GM19452 (cell line): ENCODE measurements around the gene SLAMF9.

Source experiments
- ATAC-seq: cut with Tn5 transposase; IDR thresholded peaks from one replicate; pipeline ENCODE4 v1.9.1; 2021; ENCODE audit not compliant: unreplicated experiment

SLAMF9 gene

DNA sequence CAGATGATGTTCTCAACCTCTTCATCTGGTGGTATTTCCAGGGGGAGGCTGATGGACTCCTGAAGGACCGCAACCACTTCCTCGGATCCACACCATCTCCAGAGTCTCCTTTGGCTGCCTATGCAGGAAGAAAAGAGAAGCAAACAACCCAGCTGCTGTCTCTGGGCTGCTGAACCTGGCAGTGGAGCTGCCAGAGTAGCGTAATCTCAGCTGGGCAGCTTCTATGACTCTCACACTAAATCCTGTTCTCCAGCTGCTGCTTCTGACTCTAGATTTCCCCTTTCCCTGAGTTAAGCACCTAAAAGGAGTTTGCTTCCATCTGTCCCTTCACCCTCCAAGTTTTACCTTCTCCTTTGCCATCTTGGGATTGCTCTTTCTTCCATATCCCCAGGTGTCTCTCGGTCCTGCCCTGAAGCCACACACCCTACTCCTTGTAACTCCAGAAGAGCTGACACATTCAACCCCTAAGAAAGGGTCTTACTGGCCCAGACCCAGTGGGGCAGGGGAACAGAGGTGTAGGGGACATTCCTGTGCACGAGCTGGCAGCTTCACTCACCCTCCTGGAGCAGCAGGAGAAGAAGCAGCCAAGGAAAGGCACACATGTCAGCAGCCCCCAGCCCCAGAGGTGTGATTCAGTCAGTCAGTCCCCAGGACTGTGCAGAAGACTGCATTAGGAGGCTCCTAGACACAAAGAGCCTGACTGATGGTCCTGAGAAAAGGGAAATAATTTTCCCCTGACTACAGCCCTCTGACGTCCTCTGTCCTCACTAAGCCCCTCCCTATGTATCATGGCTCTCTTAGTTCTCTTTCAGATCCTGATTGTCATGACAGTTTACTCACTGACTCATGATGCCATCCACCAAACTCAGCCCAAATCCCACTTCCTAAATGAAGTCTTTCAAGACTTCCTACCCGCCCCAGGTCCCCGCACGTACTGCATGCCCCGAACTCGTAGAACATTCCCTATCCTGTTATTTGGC, at the start of gene SLAMF9:
TSS of gene SLAMF9 (minus strand) at position 702 of the 980 bp plus-strand sequence. CDS start at position 602, 100 bp downstream.
- no peak for ATAC-seq

DNA sequence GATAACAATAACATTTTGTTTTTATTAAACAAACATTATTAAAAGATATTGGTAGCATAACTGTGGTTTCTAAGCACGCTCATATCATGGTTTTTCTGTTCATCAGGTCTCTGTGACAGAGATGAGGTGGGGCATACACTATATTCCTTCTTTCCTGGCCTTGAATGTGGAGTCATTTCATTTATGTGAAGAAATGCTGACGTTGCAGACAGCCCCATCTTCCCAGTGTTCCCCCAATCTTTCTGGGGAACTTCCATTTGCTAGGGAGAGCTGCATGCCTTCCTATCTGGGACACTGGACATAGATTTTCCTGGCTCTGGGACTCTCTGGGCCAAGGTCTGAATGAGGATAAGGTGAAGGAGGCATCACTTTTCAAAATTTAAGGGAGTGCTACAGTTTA, 47.4 kb upstream of the SLAMF9 start:
- ATAC-seq = no peak

GRCh38 chr1:159999204-159999603, 45.2 kb upstream of the SLAMF9 start:
- ATAC-seq = no peak

DNA sequence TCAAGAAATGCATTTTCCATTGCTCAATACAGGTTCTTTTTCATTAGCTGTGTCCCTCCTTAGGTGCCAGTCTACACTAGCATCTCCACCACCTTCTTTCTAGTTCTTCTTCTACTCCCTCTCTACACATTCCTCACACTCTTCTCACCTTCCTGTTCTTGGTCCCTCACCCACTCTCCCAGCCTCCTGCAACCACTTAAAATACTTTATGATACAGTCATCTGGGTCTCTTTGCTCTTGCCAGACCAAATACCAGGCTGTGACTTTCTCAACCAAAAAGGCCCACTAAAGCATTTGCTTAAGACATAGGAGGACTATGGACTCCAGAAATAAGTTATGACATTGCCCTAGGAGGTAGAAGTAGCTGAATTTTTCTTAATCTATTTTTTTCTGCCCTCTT, 42.6 kb upstream of the SLAMF9 start:
- no peak for ATAC-seq

GRCh38 chr1:159994896-159995295, 40.9 kb upstream of the SLAMF9 start:
- no peak for ATAC-seq

DNA sequence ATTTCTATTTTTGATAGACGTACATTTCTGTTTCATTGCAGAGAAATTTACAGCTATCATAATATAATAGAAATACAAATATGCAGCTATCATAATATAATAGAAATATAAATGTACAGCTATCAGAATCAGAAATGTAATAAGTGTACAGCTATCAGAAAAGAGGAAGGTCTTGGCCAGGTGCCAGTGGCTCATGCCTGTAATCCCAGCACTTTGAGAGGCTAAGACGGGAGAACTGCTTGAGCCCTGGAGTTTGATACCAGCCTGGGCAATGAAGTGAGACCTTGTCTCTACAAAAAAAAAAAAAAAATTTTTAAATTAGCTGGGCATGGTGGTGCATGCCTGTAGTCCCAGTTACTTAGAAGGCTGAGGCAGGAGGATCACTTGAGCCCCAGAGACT, 39.9 kb upstream of the SLAMF9 start:
- no peak for ATAC-seq

DNA sequence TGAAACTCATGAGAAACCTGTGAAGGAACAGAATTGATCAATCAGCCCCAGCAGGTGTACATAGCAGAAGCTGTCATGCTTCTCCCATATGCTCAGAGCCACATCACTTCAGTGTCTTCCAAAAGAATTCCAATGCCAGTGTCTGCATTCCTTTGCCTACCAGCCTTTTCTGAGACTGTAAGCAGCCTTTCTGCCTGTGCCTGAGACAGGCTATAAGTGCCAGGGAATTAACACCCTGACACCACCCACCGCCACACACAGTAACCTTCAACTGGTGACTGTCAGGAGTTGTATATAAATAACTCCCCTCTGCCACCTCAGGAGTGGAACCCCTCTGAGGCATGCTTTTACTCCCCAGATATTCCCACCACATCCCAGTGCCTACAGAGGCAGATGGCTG, 38.1 kb upstream of the SLAMF9 start:
- no peak for ATAC-seq

DNA sequence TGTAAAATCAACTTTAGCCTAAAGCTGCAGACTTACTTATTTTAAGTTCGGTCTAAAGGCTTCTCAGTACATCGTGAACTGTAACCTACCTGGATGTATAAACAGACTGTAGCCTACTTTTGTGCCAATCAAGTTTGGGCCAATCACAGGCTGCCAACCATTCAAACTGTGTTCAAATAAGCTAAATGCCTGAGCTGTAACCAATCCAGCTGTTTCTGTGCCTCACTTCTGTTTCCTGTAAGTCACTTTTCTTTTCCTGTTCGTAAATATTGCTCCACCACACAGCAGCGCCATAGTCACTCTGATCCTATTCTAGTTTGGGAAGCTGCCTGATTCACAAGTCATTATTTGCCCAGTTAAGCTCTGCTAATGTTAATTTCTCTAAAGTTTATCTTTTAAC, 37.5 kb upstream of the SLAMF9 start:
- no peak for ATAC-seq

GRCh38 chr1:159990005-159990404, 36.0 kb upstream of the SLAMF9 start:
- no peak for ATAC-seq

DNA sequence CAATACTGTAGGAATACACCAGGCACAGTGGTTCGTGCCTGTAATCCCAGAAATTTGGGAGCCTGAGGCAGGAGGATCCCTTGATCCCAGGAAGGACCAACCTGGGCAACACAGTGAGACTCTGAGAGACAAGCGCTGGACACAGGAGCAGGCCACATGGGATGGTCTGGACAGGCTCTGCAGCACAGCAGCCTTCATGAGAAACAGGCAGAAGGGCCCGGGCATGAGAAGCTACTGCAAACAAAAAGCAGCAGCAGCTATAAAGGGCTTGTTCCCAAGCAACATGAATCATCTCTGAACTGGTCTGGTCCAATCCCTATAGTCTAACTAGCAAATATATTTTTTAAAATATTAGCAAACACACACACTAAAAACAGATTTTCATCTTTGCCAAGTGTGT, 35.5 kb upstream of the SLAMF9 start:
- ATAC-seq = no peak

DNA sequence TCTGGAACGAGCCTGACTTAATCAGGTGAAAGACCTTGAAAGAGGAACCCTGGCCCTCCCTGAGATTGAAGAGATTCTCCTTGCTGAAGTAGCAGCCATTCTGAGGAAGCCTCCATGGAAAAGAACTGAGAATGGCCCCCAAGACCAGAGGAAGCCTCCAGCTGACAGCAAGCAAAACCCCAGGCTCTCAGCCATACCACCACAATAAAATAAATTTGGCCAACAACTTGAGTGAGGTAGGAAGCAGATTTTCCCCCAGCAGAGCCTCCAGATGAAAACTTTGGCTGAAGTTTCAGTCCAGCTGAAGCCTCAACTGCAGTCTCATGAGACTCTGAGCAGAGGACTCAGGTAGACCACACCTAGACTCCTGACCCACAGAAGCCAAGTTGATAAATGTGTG, 34.0 kb upstream of the SLAMF9 start:
- ATAC-seq = no peak

DNA sequence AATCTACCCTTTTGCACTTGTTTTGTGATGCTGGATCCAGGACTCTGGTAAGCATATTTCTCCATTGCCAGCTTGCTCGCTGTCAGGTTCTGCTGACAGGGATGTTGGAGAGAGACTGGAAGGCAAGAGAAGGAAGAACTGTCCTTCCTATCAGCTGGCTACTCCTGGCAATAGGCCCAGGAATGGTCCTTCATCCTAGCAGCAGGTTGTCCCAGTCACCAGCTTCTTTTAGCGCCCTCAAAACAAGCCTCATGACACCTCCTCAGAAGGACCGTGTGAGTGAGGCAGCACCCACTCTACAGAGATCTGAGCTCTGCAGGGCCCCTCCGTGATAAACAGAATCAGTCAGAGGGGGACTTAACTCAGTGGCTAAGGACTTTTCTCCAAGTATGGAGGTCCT, 33.1 kb upstream of the SLAMF9 start:
- no peak for ATAC-seq

GRCh38 chr1:159986531-159986930, 32.5 kb upstream of the SLAMF9 start:
- no peak for ATAC-seq

- ATAC-seq = no peak
Observed at GRCh38 chr1:159986093-159986492, 32.1 kb upstream of the SLAMF9 start.

GRCh38 chr1:159985473-159985872, 31.4 kb upstream of the SLAMF9 start:
- ATAC-seq = no peak

- no peak for ATAC-seq
Observed at GRCh38 chr1:159983681-159984080, 29.6 kb upstream of the SLAMF9 start.

DNA sequence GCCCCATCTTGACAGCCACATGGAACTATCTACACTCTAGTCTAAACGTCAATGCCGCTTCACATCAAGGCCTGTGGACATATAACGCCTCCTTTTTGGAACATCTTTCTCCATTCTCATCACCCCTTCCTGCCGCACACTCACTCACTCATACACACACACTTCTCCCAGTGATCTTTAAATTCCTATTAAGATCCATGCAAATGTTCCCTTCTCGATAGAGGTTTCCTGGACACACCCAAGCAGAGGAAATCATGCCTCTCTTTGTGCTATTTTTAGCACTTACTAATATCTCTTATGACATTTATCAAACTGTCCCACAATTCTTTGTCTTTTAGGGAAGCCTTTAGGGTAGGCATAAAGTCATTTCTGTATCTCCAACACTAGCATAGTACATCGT, 28.2 kb upstream of the SLAMF9 start:
- ATAC-seq = no peak

DNA sequence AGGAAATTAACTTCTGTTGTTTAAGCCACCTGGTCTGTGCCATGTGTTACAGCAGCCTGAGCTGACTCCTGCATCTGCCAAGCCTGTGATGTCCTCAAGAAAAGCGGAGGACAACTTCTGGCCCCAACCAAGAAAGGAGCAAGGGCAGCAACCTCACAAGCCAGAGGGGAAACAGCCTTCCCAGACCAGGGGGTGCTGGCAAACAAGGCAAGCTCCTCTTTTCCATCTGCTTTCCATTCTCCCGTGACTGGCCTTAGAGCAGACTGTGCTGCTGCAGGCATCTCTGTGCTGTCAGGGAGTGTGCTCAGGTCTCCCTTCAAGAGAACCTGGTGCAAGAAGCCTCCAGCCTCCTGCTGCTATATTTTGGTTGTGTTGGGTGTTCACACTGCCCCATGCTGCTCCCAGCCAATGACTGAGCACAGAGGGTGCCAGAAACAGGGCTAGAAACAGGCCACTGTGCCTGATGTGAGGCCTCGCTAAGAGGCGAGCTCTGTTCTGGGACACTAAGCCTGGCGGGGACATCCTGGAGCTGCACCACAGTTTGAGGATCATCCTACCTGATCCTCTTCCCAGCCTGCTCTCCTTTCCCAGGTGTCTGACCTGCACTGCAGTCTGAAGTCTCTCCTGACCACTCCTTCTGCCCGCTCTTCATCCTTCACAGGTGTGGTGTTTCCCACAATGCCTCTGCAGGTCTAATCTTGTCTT, 27.5 kb upstream of the SLAMF9 start:
- ATAC-seq = no peak

- no peak for ATAC-seq
Observed at GRCh38 chr1:159980786-159981185, 26.7 kb upstream of the SLAMF9 start.

DNA sequence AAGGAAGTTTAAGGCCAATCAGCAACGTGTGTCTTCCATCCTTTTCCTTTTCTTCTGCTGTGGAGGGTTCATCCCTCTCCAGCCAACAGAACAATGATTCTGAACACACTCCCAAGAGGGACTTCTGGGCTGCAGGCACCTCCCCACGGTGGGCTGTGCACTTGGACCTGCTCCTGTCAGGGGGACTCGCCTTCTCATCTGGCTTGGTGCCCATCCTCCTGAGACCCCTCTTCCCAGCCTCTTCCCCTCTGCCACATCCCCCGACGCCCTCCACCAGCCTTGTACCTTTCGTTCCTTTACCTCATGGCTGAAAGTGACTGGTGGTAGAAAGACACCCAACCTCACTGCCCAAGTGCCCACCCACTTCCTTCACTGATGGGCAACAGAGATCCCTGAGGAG, 26.0 kb upstream of the SLAMF9 start:
- no peak for ATAC-seq

DNA sequence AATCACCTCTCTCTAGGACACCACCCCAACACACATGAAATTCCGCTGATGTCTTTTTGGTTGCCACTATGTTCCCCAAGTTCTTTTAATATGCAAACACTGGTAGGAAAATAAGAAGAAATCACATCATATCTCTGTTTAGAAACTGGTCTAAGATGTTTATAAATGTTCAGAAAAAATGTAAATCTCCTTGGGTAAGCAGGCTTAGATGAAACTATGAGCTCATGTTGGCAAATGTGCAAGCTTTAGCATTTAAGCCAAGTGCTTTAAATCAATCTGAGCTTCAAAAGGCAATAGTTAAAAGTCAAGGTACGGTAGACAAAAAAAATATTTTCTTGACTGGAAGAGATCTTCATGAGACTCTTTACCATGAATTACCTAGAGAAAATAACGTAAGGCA, 25.2 kb upstream of the SLAMF9 start:
- ATAC-seq = no peak

GRCh38 chr1:159978107-159978398, 24.0 kb upstream of the SLAMF9 start:
- no peak for ATAC-seq
